ENCODE data around the gene UGGT1.

Gene UGGT1

DNA sequence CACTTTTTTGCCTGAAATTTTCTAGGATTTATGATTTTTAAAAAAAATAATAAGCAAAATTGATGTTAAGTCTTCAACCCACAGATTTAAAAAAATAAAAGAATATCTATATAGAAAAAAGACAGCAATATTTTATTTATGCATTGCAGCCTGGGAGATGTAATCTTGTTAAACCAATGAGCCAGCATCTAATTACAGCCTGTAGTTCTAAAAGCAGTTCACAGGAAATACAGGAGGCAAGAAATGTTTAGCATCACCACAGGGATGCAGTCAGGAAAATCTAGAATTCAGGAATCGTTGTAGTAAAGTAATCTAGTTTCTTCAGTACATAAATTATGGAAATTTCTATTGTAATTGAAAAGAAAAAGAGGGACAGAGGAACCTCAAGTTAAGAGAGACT is 17.2 kb downstream of the UGGT1 start:
- DNase-seq = no peak

DNA sequence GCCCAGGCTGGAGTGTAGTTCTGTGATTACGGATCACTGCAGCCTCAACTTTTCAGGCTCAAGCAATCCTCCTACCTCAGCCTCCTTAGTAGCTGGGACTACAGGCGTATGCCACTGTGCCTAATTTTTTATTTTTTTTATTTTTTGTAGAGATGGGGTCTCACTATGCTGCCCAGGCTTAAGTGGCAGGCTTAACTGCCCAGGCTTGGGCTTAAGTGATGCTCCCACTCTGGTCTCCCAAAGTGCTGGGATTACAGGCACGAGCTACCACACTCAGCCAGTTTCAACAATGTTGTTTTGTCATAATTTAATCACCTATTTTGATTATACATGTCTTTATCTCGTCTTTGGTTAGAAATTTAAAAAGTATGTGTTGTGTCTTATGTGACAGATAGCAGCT is 18.2 kb downstream of the UGGT1 start:
- DNase-seq = no peak

- no peak for DNase-seq
Observed at GRCh38 chr2:128115921-128116623, 25.1 kb downstream of the UGGT1 start.

GRCh38 chr2:128134573-128134972 is 43.6 kb downstream of the UGGT1 start:
- no peak for DNase-seq

- no peak for DNase-seq
Observed at GRCh38 chr2:128137094-128137616, 46.2 kb downstream of the UGGT1 start.

GRCh38 chr2:128139624-128140023 is 48.6 kb downstream of the UGGT1 start:
- no peak for DNase-seq

DNA sequence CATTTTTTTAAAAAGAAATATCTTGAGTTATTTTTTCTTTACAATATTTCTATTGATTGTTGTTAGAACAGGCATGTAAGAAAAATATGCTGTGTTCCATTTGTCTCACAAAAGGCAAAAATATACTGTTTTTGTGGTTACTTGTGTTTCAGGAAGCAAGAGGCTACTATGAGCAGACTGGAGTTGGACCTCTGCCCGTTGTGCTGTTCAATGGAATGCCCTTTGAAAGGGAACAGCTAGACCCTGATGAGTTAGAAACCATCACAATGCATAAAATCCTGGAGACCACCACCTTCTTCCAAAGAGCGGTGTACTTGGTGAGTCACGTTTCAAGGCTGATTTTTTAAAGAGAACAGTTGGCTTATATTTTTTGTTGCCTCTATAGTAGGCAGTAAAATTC is 54.7 kb downstream of the UGGT1 start:
- no peak for DNase-seq

DNA sequence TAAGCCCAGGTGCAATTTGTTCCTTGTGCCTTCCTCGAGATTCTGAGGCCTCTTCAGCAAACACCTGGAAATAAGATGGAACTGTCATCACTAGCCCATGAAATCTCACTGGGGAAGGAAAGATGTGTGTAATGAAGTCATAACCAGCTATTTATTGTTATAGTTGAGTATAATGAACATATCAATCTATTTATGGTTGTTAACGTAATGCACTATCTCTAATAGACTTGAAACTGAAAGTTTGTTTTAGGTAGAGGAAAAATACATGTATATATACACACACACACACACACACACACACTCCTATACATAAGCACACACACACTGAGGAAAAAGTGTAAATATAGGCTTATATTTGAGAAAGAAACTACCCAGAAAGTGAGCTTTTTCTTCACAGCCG is 62.8 kb downstream of the UGGT1 start:
- DNase-seq = no peak

GRCh38 chr2:128154225-128154624 is 63.2 kb downstream of the UGGT1 start:
- DNase-seq = no peak

DNA sequence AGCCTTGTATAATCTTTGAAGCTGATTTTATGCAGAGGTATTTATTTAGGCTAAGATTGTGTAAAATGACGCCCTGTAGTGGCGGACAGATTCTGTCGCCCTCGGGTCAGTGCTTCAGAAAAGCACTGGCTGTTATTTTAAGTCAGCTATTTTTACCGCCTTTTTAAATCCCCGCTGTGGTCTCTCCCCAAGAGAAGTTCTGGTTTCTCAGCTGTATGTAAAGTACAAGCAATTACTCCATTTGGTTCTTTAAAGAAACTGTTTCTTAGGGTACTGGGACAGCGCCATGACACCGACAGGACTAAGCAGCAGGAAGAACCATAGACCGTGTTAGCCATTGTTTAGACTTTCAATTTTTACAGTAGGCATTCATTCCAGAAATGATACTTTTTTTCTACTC is 65.0 kb downstream of the UGGT1 start:
- no peak for DNase-seq

DNA sequence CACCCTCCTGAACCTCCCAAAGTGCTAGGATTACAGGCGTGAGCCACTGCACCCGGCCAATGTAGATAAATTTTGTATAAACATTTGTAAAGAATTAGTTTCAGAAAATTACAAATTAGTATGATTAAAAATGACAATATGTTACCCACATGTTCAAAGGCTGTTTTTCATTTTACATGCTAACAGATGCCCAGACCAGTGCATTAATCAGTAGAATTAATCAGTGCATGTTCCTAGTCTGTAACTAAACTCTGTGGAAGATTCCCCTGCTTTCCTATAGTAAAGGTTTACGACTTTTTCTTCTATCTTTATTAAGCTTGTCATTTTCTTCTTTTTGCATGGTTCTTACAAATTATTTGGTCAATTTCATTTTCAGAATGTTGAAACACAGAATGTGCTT is 65.8 kb downstream of the UGGT1 start:
- DNase-seq = no peak

- DNase-seq = no peak
Observed at GRCh38 chr2:128157644-128158043, 66.6 kb downstream of the UGGT1 start.

- DNase-seq = no peak
Observed at GRCh38 chr2:128158176-128158575, 67.2 kb downstream of the UGGT1 start.

DNA sequence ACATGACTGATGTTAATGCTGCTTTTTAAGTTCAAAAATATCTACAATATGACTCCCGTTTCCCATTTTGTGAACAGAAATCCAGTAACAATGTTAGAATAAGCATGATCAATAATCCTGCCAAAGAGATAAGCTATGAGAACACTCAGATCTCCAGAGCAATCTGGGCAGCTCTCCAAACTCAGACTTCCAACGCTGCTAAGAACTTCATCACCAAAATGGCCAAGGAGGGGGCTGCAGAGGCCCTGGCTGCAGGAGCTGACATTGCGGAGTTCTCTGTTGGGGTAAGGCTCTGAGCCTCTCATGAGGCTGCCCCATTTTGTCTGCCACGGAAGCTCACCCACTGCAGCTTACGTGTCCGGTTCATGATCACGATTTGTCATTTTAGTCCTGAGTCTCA is 68.4 kb downstream of the UGGT1 start:
- no peak for DNase-seq

GRCh38 chr2:128160616-128161275 is 69.7 kb downstream of the UGGT1 start:
- DNase-seq = no peak

- no peak for DNase-seq
Observed at GRCh38 chr2:128162266-128162665, 71.3 kb downstream of the UGGT1 start.

DNA sequence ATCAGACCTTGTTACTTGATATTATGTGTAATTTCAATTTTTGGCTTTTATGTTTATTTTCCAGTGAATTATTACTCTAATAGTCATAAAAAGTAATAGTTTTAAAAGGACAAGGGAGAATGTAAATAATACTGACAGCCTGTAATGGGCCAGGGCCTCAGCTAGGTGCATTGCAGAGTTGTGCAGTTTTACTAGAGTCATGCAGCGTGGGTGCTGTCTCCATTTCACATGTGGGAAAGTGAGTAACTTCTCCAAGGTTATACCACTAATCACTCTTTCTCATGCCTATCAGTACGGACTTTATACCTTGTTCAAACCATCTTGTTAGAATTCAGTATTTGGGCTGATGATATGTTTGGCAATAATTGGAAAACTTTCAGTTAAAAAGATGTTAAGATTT is 73.3 kb downstream of the UGGT1 start:
- no peak for DNase-seq

DNA sequence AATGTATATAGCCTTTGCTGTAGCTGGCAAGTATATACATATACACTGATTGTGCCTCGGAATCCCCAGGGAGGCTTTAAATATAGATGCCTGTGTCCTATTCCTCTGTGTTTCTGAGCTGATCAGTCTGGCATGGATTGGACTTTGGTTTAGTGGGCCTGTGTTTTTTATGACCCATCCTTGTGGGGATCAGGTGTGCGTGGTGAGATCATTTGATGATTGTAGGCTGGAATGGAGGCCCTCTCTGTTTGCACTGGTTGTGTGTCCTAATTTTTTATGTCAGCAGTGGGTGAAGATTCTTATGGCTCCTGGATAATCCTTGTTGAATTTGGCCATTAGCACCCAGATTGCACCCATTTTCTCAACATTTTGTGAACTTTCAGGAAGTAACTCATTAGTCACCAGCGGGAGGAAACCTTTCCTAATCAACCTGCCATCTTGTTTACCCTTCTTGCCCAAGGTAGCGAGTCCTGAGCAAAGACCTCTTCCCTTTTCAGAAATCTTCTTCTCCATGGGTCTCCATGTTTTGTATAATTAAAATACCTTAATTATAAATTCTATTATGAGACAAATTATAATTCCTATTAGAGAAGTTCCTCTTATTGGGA is 75.8 kb downstream of the UGGT1 start:
- DNase-seq = no peak

- DNase-seq = no peak
Observed at GRCh38 chr2:128169094-128169493, 78.1 kb downstream of the UGGT1 start.

DNA sequence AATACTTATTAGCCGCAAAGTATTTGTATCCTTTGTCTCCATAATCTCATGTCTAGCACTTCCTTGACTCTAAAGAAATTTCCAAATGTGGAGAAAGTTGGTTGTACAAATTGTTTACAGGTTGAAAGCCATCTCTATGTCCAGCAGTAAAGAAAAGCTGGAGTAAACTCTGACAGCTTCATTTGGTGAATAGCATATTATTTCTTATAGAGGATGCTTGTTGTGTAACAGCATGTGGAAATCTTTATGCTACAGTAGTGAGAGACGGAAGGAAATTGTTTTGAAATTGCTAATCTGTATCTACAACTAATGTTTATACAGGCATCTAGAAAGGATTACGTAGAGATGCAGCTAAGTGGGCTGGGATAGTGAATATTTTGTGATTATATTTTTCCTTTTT is 78.5 kb downstream of the UGGT1 start:
- no peak for DNase-seq

GRCh38 chr2:128169933-128170709 is 79.1 kb downstream of the UGGT1 start:
- DNase-seq = no peak

GRCh38 chr2:128170776-128171175 is 79.8 kb downstream of the UGGT1 start:
- no peak for DNase-seq

- no peak for DNase-seq
Observed at GRCh38 chr2:128172191-128172590, 81.2 kb downstream of the UGGT1 start.

Measured in CD4-positive, alpha-beta T cell treated with Interleukin-6 for 4 hours (primary cell).